HEK293T (cell line): ENCODE data around the gene RAD51B.

ENCODE experiments used
- CTCF ChIA-PET: fragments of 350-600 bp; formaldehyde crosslinking; extraction: SDS; loops from one replicate; lab custom pipeline; 2021; ENCODE audit warnings: antibody characterized with exemption, inconsistent platforms; lab: Yijun Ruan, JAX
- POLR2A ChIA-PET: fragments of 350-600 bp; formaldehyde crosslinking; extraction: SDS; loops from one replicate; lab custom pipeline; 2020; ENCODE audit warnings: antibody characterized with exemption, inconsistent platforms; lab: Yijun Ruan, JAX
- DNase-seq: peaks from one replicate; pipeline ENCODE4 v3.0.0; 2012; ENCODE audit warnings: mixed read lengths; ENCODE audit errors: extremely low spot score
- ARNT ChIP-seq: fragments of 450-650 bp; IDR thresholded peaks from 2 replicates; pipeline ENCODE4 v1.6.1; 2017; ENCODE audit warnings: mild to moderate bottlenecking
- BHLHE40 ChIP-seq: fragments of 450-650 bp; IDR thresholded peaks from 2 replicates; pipeline ENCODE4 v1.6.1; 2016; ENCODE audit warnings: mild to moderate bottlenecking, moderate library complexity, borderline replicate concordance
- CTBP1 ChIP-seq: fragments of 450-650 bp; IDR thresholded peaks from 2 replicates; pipeline ENCODE4 v1.6.1; 2016; ENCODE audit warnings: borderline replicate concordance
- ELF4 ChIP-seq: fragments of 450-650 bp; IDR thresholded peaks from 2 replicates; pipeline ENCODE4 v1.6.1; 2017; ENCODE audit warnings: antibody characterized with exemption
- FOXA1 ChIP-seq: fragments of 450-650 bp; IDR thresholded peaks from 2 replicates; pipeline ENCODE4 v1.6.1; 2016; ENCODE audit warnings: mild to moderate bottlenecking
- FOXK2 ChIP-seq: fragments of 450-650 bp; IDR thresholded peaks from 2 replicates; pipeline ENCODE4 v1.6.1; 2016; ENCODE audit warnings: mild to moderate bottlenecking
- FOXM1 ChIP-seq: fragments of 450-650 bp; IDR thresholded peaks from 2 replicates; pipeline ENCODE4 v1.6.1; 2017; ENCODE audit warnings: mild to moderate bottlenecking, borderline replicate concordance
- HDGF ChIP-seq: fragments of 450-650 bp; IDR thresholded peaks from 2 replicates; pipeline ENCODE4 v1.6.1; 2017; ENCODE audit warnings: antibody characterized with exemption, borderline replicate concordance
- L3MBTL2 ChIP-seq: fragments of 450-650 bp; conservative IDR thresholded peaks from 2 replicates; pipeline ENCODE4 v1.6.1; 2016; ENCODE audit warnings: mild to moderate bottlenecking
- LEF1 ChIP-seq: fragments of 450-650 bp; IDR thresholded peaks from 2 replicates; pipeline ENCODE4 v1.6.1; 2017; ENCODE audit warnings: mild to moderate bottlenecking, borderline replicate concordance
- NFRKB ChIP-seq: fragments of 450-650 bp; IDR thresholded peaks from 2 replicates; pipeline ENCODE4 v1.6.1; 2016; ENCODE audit warnings: mild to moderate bottlenecking, moderate library complexity
- PKNOX1 ChIP-seq: fragments of 450-650 bp; IDR thresholded peaks from 2 replicates; pipeline ENCODE4 v1.6.1; 2016
- SP1 ChIP-seq: fragments of 450-650 bp; IDR thresholded peaks from 2 replicates; pipeline ENCODE4 v1.6.1; 2017
- SUZ12 ChIP-seq: fragments of 450-650 bp; IDR thresholded peaks from 2 replicates; pipeline ENCODE4 v1.6.1; 2016; ENCODE audit warnings: mild to moderate bottlenecking
- TARDBP ChIP-seq: fragments of 450-650 bp; IDR thresholded peaks from 2 replicates; pipeline ENCODE4 v1.6.1; 2016
- ZNF384 ChIP-seq: fragments of 450-650 bp; IDR thresholded peaks from 2 replicates; pipeline ENCODE4 v1.6.1; 2016

RAD51B gene

GRCh38 chr14:68770051-68770450 is 950.5 kb downstream of the RAD51B start:
- TF ChIP-seq HDGF (no peak), NFRKB (no peak), ARNT (no peak), LEF1 (no peak), FOXA1 (no peak), SP1 (no peak), ELF4 (no peak), FOXM1 (no peak), BHLHE40 (no peak), L3MBTL2 (no peak), ZNF384 (no peak), CTBP1 (no peak)
- DNase-seq, result no peak
- POLR2A ChIA-PET, result no interaction called here
- CTCF ChIA-PET, result interaction anchor here (0.6 kb wide), 1 partner anchor 826 kb away, joined by 4 read pairs; no protein-coding TSS in a partner anchor

- DNase-seq, result no peak
- POLR2A ChIA-PET, result no interaction called here
- CTCF ChIA-PET, result no interaction called here
- TF ChIP-seq TARDBP (no peak), NFRKB (no peak), FOXA1 (no peak), HDGF (no peak), ZNF384 (no peak), LEF1 (no peak), SP1 (no peak), L3MBTL2 (no peak), FOXM1 (no peak), BHLHE40 (no peak), ELF4 (no peak), PKNOX1 (no peak), CTBP1 (no peak), ARNT (no peak), SUZ12 (no peak), FOXK2 (no peak)
These were observed 951.1 kb downstream of the RAD51B start for GRCh38 chr14:68770553-68771286.

GRCh38 chr14:68771631-68772030 is 952.1 kb downstream of the RAD51B start:
- no peak for DNase-seq
- TF ChIP-seq SP1, result no peak
- no peak for TF ChIP-seq ZNF384
- TF ChIP-seq TARDBP, result no peak
- no peak for TF ChIP-seq FOXA1
- no peak for TF ChIP-seq FOXK2
- POLR2A ChIA-PET, result no interaction called here
- CTCF ChIA-PET, result no interaction called here

GRCh38 chr14:68772761-68773381 is 953.3 kb downstream of the RAD51B start:
- TF ChIP-seq FOXK2, result no peak
- no peak for TF ChIP-seq ARNT
- DNase-seq, result no peak
- CTCF ChIA-PET, result interaction anchor here (0.6 to 1.2 kb wide), 2 partner anchors 10 to 612 kb away, joined by 3 to 5 read pairs; no protein-coding TSS in a partner anchor
- POLR2A ChIA-PET, result no interaction called here

- ChIA-PET CTCF (interaction anchor here (0.5 to 1.2 kb wide), 3 partner anchors 9 to 23 kb away, joined by 3 to 4 read pairs (median 3); no protein-coding TSS in a partner anchor), POLR2A (no interaction called here)
- TF ChIP-seq BHLHE40 (no peak), ZNF384 (no peak), CTBP1 (no peak), SUZ12 (no peak)
- DNase-seq, result no peak
These were observed 955.4 kb downstream of the RAD51B start for GRCh38 chr14:68774771-68775613.

GRCh38 chr14:68775614-68776126 is 956.1 kb downstream of the RAD51B start:
- TF ChIP-seq ELF4 (no peak), SUZ12 (no peak), LEF1 (no peak), SP1 (no peak), NFRKB (no peak)
- POLR2A ChIA-PET, result no interaction called here
- no peak for DNase-seq
- CTCF ChIA-PET, result interaction anchor here (1.2 kb wide), 1 partner anchor 13 kb away, joined by 4 read pairs; no protein-coding TSS in a partner anchor

- ChIA-PET POLR2A (interaction anchor here (1.3 kb wide), 1 partner anchor 16 kb away, joined by 4 read pairs; the partner anchor contains the start of gene ZFP36L1), CTCF (no interaction called here)
- no peak for DNase-seq
- no peak for TF ChIP-seq ARNT
- TF ChIP-seq FOXK2, result no peak
- no peak for TF ChIP-seq PKNOX1
- TF ChIP-seq HDGF, result no peak
- no peak for TF ChIP-seq LEF1
- TF ChIP-seq FOXA1, result no peak
- TF ChIP-seq NFRKB, result no peak
- TF ChIP-seq CTBP1, result no peak
These were observed 958.1 kb downstream of the RAD51B start for GRCh38 chr14:68777644-68778043.
